ENCODE data around the gene FBXL7. TPM values are rescaled to one million over a fixed set of nuclear protein-coding genes. Genes with fewer than 3 reads are reported as not detected.

FBXL7 gene
- total RNA-seq, 6 experiments from 2014 or later = 0.81 to 1.9 (median 1.3) TPM

MicroRNA genes within 50 kb of the gene (microRNA counts, 767-probe panel; counts per million panel counts)
- microRNA hsa-miR-887 = 237 counts per million

Small RNAs within 50 kb of the gene (microRNA-seq; reads per million reads assigned to microRNA genes)
- gene MIR887 = 18.2 to 20.6 reads per million in 2 donors

Small RNAs within 50 kb of the gene (small RNA-seq; reads per million reads assigned to genes)
- 6.0 to 8.4 reads per million in 2 experiments for gene MIR887

Data from right lobe of liver (tissue), 5 donors.